ENCODE data around the gene ZNF3.

Gene ZNF3

GRCh38 chr7:100081535-100082102, at the start of gene ZNF3:
TSS of gene ZNF3 (minus strand) at chr7:100081723. CDS start at chr7:100077357, 4,366 bp downstream.
- DNase-seq (ENCODE audit: low spot score), result peak; percentile 100

DNA sequence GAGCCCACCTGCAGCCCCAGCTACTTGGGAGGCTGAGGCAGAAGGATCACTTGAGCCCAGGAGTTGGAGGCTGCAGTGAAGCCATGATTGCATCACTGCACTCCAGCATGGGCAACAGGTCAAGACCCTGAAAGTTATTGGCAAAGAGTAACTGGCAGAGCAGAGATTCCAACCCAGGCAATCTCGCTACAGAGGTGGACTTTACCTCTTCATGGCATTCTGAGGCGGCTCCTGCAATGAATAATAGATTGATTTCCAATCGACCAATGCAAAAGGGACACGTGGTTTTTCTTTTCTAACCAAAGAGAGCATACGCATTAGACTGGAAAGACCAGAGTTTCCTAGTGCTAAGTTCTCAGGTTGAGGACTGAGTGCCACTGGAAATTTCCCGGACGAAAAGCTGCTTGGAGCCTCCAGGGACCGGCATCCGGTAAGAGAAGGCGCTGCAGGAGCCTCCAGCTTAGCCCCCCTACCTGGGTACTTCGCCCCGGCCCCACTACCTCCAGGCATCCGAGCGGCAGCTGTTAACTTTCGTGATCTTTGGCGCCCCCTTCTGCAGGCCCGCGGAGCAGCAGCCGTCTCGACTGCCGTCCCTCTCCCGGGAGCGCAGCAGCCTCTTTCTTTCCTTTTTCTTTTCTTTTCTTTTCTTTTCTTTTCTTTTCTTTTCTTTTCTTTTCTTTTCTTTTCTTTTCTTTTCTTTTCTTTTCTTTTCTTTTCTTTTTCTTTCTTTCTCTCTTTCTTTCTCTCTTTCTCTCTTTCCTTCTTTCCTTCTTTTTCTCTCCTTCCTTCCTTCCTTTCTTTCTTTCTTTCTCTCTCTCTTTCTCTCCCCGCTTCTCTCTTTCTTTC, 49.3 kb upstream of the ZNF3 start:
- peak; percentile 62 for DNase-seq (ENCODE audit: low spot score)

GRCh38 chr7:100130220-100130607, 48.7 kb upstream of the ZNF3 start:
- DNase-seq (ENCODE audit: low spot score), result peak; percentile 62

GRCh38 chr7:100128637-100128963, 47.1 kb upstream of the ZNF3 start:
- no peak for DNase-seq (ENCODE audit: low spot score)

- DNase-seq (ENCODE audit: low spot score), result peak; percentile 66
These were observed 46.5 kb upstream of the ZNF3 start for GRCh38 chr7:100127866-100128636.

DNA sequence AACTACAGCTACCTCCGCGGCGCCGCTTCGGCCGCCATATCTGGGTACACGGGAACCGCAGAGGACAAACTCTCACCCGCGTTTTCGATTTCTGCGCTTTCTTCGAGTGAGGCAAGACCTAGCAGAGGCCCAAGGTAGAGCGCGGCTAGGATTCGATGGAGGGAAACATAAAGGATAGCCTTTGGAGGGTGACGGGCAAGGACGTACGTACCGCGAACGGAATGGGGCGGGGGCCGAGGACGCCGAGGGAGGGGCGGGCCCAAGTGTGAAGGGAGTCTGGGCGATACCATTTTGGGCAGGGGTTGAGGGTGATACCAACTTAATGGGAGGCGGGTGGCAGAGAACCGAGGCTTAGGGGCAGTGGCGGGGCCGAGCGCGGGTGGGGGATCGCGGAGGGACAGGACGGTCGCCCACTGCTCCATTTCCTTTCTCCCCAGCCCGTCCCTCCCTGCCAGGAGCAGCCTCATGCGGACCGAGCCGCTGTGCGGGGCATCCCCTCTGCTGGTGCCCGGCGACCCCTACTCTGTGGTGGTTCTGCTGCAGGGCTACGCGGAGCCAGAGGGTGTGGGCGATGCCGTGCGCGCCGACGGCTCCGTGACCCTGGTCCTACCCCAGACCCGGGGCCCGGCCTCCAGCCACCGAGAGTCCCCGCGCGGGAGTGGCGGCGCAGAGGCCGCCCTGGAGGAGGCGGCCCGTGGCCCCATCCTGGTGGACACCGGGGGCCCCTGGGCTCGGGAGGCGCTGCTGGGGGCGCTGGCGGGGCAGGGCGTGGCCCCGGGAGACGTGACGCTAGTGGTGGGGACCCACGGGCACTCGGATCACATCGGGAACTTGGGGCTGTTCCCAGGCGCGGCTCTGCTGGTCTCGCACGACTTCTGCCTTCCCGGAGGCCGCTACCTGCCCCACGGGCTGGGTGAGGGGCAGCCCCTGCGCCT, 45.7 kb upstream of the ZNF3 start, which contains the start of gene MBLAC1:
Gene MBLAC1, plus strand, starts transcription at position 37 of the 935 bp plus-strand sequence. Its CDS starts 429 bp downstream, at position 466.
- peak; percentile 92 for DNase-seq (ENCODE audit: low spot score)

- no peak for DNase-seq (ENCODE audit: low spot score)
These were observed 44.9 kb upstream of the ZNF3 start for GRCh38 chr7:100126239-100126930.

GRCh38 chr7:100124301-100125230, 43.0 kb upstream of the ZNF3 start:
- DNase-seq (ENCODE audit: low spot score), result no peak

DNA sequence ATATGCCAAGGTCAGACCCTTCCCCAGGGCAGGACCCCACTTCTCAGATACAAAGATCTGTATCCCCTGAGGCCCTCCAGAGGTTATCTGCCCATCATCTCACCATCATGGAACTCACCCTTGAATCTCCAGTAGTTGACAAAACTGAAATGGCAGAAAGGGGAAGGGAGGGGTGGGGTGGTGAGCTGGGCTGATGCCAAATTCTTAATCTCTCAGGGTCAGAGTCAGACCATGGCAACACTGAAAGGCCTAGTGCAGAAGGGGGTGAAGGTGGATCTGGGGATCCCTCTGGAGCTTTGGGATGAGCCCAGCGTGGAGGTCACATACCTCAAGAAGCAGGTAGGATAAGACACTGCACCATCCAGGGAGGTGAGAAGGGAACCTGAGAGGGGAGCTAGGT, 41.0 kb upstream of the ZNF3 start:
- DNase-seq (ENCODE audit: low spot score), result no peak

- no peak for DNase-seq (ENCODE audit: low spot score)
These were observed 40.5 kb upstream of the ZNF3 start for GRCh38 chr7:100122067-100122466.

GRCh38 chr7:100120733-100121036, 39.2 kb upstream of the ZNF3 start:
- DNase-seq (ENCODE audit: low spot score), result no peak

GRCh38 chr7:100119970-100120732, 38.6 kb upstream of the ZNF3 start:
- peak; percentile 92 for DNase-seq (ENCODE audit: low spot score)

DNA sequence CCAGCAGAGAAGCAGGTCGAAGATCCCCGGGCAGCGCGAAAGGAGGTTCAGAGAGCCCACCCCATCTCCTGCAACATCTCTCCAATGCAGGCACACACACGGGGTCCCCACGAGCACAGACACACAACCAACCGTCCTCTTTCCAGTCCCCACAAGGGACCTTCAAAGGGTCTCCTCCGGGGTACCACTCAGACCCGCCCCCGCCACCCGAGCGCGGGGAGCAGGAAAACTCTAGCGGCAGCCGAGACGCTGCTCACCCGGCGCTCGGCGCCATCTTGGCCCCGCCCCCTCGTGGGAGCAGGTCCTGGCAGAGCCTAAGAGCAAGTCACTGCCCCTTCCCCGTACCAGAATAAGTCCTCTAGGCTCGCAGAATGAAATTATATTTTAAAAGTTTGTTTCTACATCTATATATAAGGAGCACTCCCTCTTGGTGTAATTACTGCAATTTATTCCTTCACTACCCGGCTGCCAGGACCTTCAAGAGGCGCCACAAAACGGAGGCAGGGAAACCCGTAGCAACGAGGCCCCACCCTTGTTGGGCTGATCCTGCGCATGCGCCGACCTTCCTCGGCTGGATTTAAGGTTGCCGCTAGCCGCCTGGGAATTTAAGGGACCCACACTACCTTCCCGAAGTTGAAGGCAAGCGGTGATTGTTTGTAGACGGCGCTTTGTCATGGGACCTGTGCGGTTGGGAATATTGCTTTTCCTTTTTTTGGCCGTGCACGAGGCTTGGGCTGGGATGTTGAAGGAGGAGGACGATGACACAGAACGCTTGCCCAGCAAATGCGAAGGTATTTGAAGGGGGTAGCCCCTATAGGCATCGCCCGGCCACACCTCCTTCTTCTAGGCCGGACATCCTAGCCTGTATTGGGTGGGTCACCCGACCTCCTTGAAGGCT, 37.8 kb upstream of the ZNF3 start, which contains the start of the genes CNPY4 and TAF6:
Gene CNPY4, plus strand, starts transcription at position 563 of the 898 bp plus-strand sequence. Its CDS starts 111 bp downstream, at position 674.
Gene TAF6, minus strand, starts transcription at position 287 of the 898 bp plus-strand sequence. CDS start 5,149 bp downstream, outside the sequence.
- DNase-seq (ENCODE audit: low spot score), result peak; percentile 99

- peak; percentile 83 for DNase-seq (ENCODE audit: low spot score)
These were observed 37.0 kb upstream of the ZNF3 start for GRCh38 chr7:100118388-100119071.

GRCh38 chr7:100115026-100115425, 33.5 kb upstream of the ZNF3 start:
- DNase-seq (ENCODE audit: low spot score), result no peak

GRCh38 chr7:100111914-100112313, 30.4 kb upstream of the ZNF3 start:
- no peak for DNase-seq (ENCODE audit: low spot score)

DNA sequence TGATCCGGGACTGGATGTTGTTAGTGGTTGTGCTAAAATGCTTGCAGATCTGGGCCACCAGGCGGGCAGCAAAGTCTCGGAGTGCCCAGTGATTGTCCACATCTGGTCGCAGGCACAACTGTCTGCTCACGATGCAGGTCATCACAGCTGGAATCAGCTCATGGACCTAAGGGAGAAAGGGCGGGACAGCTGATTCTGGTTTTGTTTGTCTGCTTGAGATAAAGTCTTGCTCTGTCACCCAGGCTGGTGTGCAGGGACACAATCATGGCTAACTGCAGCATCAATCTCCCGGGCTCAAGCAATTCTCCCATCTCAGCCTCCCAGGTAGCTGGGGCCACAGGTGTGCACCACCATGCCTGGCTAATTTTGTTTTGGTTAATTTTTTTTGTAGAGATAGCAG, 29.6 kb upstream of the ZNF3 start:
- DNase-seq (ENCODE audit: low spot score), result no peak

Measured in RKO (cell line).